ENCODE data around the gene PRDX2.
"Not testable (repeated sequence)": the region's sequence is repeated elsewhere in the genome, so short reads cannot be mapped to it uniquely, and the experiment has no call there.

The PRDX2 gene

GRCh38 chr19:12801466-12802266, at the start of gene PRDX2, which contains the start of gene THSD8:
PRDX2 (minus strand) TSS chr19:12801800; CDS start chr19:12801261, 539 bp downstream.
THSD8 (plus strand) TSS chr19:12802069; CDS start chr19:12802072, 3 bp downstream.
- DNase-seq (ENCODE audit: low spot score), result peak; percentile 89

GRCh38 chr19:12847159-12848139, 45.8 kb upstream of the PRDX2 start:
- DNase-seq (ENCODE audit: low spot score), result peak; percentile 96

- DNase-seq (ENCODE audit: low spot score), result not testable (repeated sequence)
These were observed 45.0 kb upstream of the PRDX2 start for GRCh38 chr19:12846613-12847012.

GRCh38 chr19:12843999-12844732, 42.6 kb upstream of the PRDX2 start:
- DNase-seq (ENCODE audit: low spot score), result no peak

- no peak for DNase-seq (ENCODE audit: low spot score)
These were observed 41.7 kb upstream of the PRDX2 start for GRCh38 chr19:12843328-12843727.

GRCh38 chr19:12842511-12842910, 40.9 kb upstream of the PRDX2 start:
- DNase-seq (ENCODE audit: low spot score), result no peak

GRCh38 chr19:12841094-12841493, 39.5 kb upstream of the PRDX2 start:
- DNase-seq (ENCODE audit: low spot score), result no peak

GRCh38 chr19:12840091-12841079, 38.8 kb upstream of the PRDX2 start:
- DNase-seq (ENCODE audit: low spot score), result peak; percentile 69

GRCh38 chr19:12838886-12839756, 37.5 kb upstream of the PRDX2 start:
- DNase-seq (ENCODE audit: low spot score), result peak; percentile 1

- DNase-seq (ENCODE audit: low spot score), result peak; percentile 86
These were observed 36.7 kb upstream of the PRDX2 start, which contains the start of gene MAST1 for GRCh38 chr19:12838182-12838885. MAST1 (plus strand) TSS chr19:12838515; CDS start chr19:12838573, 58 bp downstream.

- no peak for DNase-seq (ENCODE audit: low spot score)
These were observed 35.6 kb upstream of the PRDX2 start for GRCh38 chr19:12837225-12837624.

- DNase-seq (ENCODE audit: low spot score), result no peak
These were observed 34.9 kb upstream of the PRDX2 start for GRCh38 chr19:12836529-12836863.

- peak; percentile 48 for DNase-seq (ENCODE audit: low spot score)
These were observed 33.6 kb upstream of the PRDX2 start for GRCh38 chr19:12834976-12835757.

- DNase-seq (ENCODE audit: low spot score), result no peak
These were observed 33.0 kb upstream of the PRDX2 start, which contains the start of gene RTBDN for GRCh38 chr19:12834566-12834943. RTBDN (minus strand) TSS chr19:12834579; CDS start chr19:12829979, 4,600 bp downstream.

GRCh38 chr19:12833738-12834565, 32.4 kb upstream of the PRDX2 start:
- DNase-seq (ENCODE audit: low spot score), result peak; percentile 61

GRCh38 chr19:12833418-12833737, 31.8 kb upstream of the PRDX2 start:
- DNase-seq (ENCODE audit: low spot score), result no peak

- no peak for DNase-seq (ENCODE audit: low spot score)
These were observed 26.9 kb upstream of the PRDX2 start for GRCh38 chr19:12828494-12828893.
